Choroid plexus epithelial cell (primary cell): ENCODE data around the gene CCDC188.

Source experiments
- DNase-seq: peaks from one replicate; pipeline ENCODE4 v3.0.0-alpha.2; 2010; ENCODE audit warnings: low read depth
- H3K4me3 ChIP-seq: 2 replicates; pipeline ENCODE4 v1.5.1; 2011; ENCODE audit warnings: low read depth, mild to moderate bottlenecking, control low read depth, low read length, moderate library complexity
- CTCF ChIP-seq: conservative IDR thresholded peaks from 2 replicates; pipeline ENCODE4 v1.5.1; 2011; ENCODE audit warnings: low read depth, mild to moderate bottlenecking, control low read depth, inconsistent platforms, low read length, moderate library complexity

The CCDC188 gene

DNA sequence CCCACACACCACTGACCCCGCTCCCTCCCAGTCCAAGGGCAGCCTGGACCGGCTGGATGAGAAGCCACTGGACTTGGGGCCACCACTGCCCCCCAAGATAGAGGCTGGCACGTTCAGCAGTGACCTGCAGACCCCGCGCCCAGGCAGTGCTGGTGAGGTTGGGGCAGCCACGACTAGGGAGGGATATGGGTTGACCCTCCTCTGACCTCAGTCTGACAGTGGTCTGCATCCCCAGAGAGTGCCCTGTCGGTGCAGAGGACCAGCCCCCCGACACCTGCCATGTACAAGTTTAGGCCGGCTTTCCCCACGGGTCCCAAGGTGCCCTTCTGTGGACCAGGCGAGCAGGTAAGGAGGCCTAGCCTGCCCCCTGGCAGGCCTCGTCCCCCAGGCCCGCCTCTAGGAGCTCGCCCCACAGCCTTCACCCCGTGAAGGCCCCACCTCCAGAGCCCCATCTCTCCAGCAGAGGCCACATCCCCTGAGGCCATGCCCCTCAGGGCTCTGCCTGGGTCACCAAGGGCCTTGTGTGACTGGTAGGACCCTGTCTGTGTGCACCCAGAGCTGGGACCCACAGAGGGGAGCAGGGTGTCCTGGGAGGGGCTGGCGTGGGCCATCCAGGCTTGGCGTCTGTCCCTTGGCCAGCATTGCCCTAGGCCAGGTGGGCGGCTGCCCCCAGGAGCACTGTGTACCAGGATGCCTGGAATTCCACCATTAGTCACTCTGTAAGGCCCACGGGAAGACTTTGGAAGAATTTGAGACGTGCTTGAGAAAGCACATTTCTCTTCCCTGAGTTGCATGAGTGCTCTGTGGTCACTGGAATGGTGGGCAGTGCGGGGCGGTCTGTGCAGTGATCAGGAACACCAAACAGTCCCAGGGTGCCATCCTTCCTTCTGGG, 9.4 kb downstream of the CCDC188 start:
- H3K4me3 ChIP-seq: no peak overlapping the region
- DNase-seq: peak; percentile 76
- TF ChIP-seq CTCF: no peak

DNA sequence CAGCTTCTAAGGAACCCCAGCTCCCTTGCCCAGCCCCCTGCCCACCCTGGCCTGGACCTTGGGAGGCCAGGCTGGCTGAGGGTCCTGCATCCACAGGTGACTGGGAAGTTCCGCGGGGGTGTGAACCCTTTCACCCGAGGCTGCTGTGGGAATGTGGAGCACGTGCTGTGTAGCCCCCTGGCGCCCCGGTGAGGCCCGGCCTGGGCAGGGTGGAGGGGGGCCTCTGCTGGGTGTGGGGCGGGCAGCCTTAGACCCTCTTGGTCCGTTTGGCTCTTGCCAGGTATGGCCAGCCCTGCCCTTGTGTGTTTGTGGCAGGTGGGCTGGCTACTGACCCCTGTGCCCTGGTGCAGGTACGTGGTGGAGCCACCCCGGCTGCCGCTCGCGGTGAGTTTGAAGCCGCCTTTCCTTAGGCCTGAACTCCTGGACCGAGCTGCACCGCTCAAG, 10.3 kb downstream of the CCDC188 start:
- no peak for TF ChIP-seq CTCF
- DNase-seq: no peak

GRCh38 chr22:20140107-20140445, 10.8 kb downstream of the CCDC188 start:
- no peak overlapping the region for H3K4me3 ChIP-seq
- no peak for TF ChIP-seq CTCF
- DNase-seq: no peak

More for the DNA sequence above, 10.3 kb downstream of the CCDC188 start:
- no peak overlapping the region for H3K4me3 ChIP-seq

GRCh38 chr22:20139391-20140106, 11.3 kb downstream of the CCDC188 start:
- H3K4me3 ChIP-seq: no peak overlapping the region
- DNase-seq: no peak
- no peak for TF ChIP-seq CTCF

DNA sequence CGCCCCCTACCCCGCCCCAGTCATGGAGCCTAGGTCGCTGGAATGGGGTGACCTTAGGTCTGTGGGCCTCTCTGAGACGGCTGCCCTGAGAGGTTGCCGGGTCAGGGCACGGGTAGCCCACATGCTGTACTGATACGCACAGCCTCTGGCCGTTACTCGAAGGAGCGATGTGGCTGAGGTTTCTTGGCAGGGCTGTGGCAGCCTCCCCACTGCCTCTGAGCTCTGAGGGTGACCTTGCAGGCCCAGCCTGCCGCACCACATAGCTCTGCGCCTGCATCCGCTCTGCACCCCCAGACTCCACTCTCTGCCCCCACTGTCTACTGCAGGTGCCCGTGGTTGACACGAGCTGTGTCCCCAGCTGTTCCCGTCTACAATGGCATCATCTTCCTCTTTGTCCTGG, 12.0 kb downstream of the CCDC188 start:
- no peak for DNase-seq
- no peak overlapping the region for H3K4me3 ChIP-seq
- TF ChIP-seq CTCF: no peak

DNA sequence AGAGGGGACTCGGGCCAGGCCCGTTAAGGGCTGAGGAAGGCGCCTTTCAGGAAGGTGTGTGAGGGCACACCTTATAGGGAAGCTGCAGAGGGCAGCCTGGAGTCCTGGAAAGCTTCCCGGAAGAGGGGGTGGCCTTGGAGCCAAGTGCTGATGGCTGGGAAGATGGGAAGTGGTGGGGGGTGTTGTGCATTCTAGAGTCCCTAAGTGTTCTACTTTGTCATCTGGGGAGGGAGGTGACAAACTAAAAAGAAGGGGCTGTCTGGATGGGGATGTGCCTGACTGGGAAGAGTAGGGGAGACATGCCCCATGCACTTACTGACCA, 12.5 kb downstream of the CCDC188 start:
- TF ChIP-seq CTCF: no peak
- no peak for DNase-seq
- H3K4me3 ChIP-seq: no peak overlapping the region
